Mesothelial cell of epicardium (in vitro differentiated cells): ENCODE measurements around the gene FRYL. TPM values are rescaled to one million over a fixed set of nuclear protein-coding genes. Genes with fewer than 3 reads are reported as not detected.

Source experiments
- DNase-seq, 2 experiments: peaks; one replicate each; pipeline ENCODE4 v3.0.0; 2021; ENCODE audit warnings: low spot score in 2 of 2; ENCODE audit not compliant: unreplicated experiment in 2 of 2
- H3K27ac Mint-ChIP-seq: 2 replicates; pipeline ENCODE4 v1.8.0; 2021; ENCODE audit warnings: mixed read lengths
- H3K27me3 Mint-ChIP-seq: 2 replicates; pipeline ENCODE4 v1.8.0; 2021; ENCODE audit warnings: low read depth, mixed read lengths
- H3K36me3 Mint-ChIP-seq: 2 replicates; pipeline ENCODE4 v1.8.0; 2021; ENCODE audit warnings: mixed read lengths
- H3K4me1 Mint-ChIP-seq: 2 replicates; pipeline ENCODE4 v1.8.0; 2021; ENCODE audit warnings: mixed read lengths
- H3K4me3 Mint-ChIP-seq: 2 replicates; pipeline ENCODE4 v1.8.0; 2021; ENCODE audit warnings: mild to moderate bottlenecking, moderate library complexity, mixed read lengths
- H3K9me3 Mint-ChIP-seq: 2 replicates; pipeline ENCODE4 v1.8.0; 2021; ENCODE audit warnings: mixed read lengths
- total RNA-seq: library from RNA; stranded (reverse); gene quantifications from 3 replicates; pipeline ENCODE4 v1.2.1, GENCODE V29; 2021
- TF ChIP-seq, protein P1 (sequence below): fragments of 200-600 bp; sonication (generic); IDR thresholded peaks from one replicate; pipeline ENCODE4 v1.5.0; 2021; ENCODE audit warnings: antibody characterized with exemption; ENCODE audit not compliant: unreplicated experiment

Gene FRYL
- total RNA-seq, 1 donor from 2014 or later = 57.0 TPM

DNA sequence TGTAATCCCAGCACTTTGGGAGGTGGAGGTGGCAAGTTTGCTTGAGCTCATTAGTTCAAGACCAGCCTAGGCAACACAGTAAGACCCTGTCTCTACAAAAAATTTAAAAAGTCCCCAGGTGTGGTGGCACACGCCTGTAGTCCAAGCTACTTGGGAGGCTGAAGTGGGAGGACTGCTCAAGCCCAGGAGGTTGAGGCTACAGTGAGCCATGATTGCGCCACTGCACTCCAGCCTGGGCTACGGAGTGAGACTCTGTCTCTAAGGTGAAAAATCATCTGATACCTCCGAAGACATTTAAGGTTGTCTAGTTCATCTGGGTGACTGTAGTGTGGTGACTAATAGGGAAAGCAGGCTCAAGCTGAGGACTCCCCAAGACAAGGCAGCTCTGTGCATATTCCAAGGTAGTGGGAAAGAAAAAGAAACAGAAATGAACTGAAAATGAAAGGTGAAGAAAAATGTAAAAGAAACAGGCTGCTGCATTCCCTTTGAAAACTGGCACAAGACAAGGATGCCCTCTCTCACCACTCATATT, 23.3 kb downstream of the FRYL start:
- Mint-ChIP-seq H3K27ac (no peak overlapping the region), H3K4me3 (no peak overlapping the region)
- no peak for DNase-seq

DNA sequence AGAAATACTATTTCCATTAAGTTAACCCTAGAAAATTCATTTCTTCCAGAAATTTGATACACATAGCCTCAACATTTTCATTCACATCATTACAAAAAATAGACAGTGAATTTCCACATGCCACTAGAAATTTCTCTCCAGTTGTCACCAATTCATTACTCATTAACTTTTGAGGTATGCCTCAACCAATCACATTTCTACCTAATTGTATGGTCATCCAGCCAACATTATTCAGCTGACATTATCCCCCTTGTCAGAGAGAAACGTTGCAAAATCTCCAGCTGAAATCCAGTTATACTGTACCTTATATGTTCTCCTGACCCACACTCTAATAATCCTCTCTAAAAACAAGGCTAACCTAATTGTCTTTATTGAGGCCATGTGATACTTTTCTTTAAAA, 24.8 kb downstream of the FRYL start:
- DNase-seq = no peak
- Mint-ChIP-seq H3K27ac (no peak overlapping the region), H3K4me1 (peaks cover 20% of the 10 kb centered on the region), H3K27me3 (no peaks in the 10 kb centered on the region), H3K4me3 (no peak overlapping the region), H3K36me3 (peaks cover 15% of the 10 kb centered on the region), H3K9me3 (peaks cover 15% of the 10 kb centered on the region)
- TF ChIP-seq, protein P1, sequence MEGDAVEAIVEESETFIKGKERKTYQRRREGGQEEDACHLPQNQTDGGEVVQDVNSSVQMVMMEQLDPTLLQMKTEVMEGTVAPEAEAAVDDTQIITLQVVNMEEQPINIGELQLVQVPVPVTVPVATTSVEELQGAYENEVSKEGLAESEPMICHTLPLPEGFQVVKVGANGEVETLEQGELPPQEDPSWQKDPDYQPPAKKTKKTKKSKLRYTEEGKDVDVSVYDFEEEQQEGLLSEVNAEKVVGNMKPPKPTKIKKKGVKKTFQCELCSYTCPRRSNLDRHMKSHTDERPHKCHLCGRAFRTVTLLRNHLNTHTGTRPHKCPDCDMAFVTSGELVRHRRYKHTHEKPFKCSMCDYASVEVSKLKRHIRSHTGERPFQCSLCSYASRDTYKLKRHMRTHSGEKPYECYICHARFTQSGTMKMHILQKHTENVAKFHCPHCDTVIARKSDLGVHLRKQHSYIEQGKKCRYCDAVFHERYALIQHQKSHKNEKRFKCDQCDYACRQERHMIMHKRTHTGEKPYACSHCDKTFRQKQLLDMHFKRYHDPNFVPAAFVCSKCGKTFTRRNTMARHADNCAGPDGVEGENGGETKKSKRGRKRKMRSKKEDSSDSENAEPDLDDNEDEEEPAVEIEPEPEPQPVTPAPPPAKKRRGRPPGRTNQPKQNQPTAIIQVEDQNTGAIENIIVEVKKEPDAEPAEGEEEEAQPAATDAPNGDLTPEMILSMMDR = no peak

More for the DNA sequence above, 23.3 kb downstream of the FRYL start:
- Mint-ChIP-seq H3K9me3 (peaks cover 15% of the 10 kb centered on the region), H3K27me3 (no peaks in the 10 kb centered on the region), H3K4me1 (peaks cover 12% of the 10 kb centered on the region), H3K36me3 (peaks cover 15% of the 10 kb centered on the region)
- TF ChIP-seq, protein P1 = no peak

DNA sequence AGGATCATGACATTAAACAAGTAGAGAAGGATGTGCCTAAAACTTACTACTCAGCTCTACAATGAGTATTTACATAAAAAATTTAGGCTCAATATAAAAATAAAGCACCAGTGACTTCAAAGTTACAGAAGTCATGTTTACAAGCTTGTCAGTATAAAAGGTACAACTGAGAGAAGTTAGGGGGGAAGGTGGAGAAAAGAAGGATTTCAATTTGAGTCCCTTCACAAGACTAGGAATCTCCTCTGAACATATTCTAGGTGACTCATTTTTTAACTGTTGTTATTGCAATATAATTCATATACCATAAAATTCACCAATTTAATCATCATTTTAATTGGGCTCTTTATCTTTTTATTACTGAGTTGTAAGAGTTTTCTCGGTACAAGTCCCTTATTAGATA, 26.9 kb downstream of the FRYL start:
- H3K4me1 Mint-ChIP-seq = peaks cover 30% of the 10 kb centered on the region
- peaks cover 10% of the 10 kb centered on the region for H3K36me3 Mint-ChIP-seq
- no peaks in the 10 kb centered on the region for H3K27me3 Mint-ChIP-seq
- no peak overlapping the region for H3K27ac Mint-ChIP-seq
- H3K4me3 Mint-ChIP-seq = no peak overlapping the region
- H3K9me3 Mint-ChIP-seq = peaks cover 15% of the 10 kb centered on the region
- no peak for DNase-seq
- TF ChIP-seq, protein P1 = no peak

DNA sequence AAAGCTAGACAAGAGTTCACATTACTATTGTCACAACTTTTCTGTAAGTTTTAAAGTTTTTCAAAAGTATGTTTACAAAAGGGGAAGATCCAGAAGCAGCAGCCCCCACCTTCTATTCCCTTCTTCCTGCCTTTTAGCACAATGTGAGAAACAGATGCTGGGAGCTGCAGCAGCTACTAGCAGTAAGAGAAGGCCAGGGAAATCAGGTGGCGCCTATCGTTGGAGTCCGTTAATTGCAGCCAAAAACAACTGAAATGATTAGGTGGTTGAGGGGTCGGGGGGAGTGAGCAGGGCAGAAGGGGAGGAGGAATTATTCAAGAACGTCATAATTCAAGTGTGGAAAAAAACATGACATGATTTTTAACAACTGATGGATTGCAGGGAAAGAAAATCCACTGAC, 27.4 kb downstream of the FRYL start:
- TF ChIP-seq, protein P1 = no peak
- peak overlapping the region; percentile 30 for H3K27ac Mint-ChIP-seq
- peaks cover 30% of the 10 kb centered on the region for H3K4me1 Mint-ChIP-seq
- peaks cover 15% of the 10 kb centered on the region for H3K9me3 Mint-ChIP-seq
- peaks cover 10% of the 10 kb centered on the region for H3K36me3 Mint-ChIP-seq
- H3K27me3 Mint-ChIP-seq = no peaks in the 10 kb centered on the region
- DNase-seq = no peak
- H3K4me3 Mint-ChIP-seq = no peak overlapping the region

DNA sequence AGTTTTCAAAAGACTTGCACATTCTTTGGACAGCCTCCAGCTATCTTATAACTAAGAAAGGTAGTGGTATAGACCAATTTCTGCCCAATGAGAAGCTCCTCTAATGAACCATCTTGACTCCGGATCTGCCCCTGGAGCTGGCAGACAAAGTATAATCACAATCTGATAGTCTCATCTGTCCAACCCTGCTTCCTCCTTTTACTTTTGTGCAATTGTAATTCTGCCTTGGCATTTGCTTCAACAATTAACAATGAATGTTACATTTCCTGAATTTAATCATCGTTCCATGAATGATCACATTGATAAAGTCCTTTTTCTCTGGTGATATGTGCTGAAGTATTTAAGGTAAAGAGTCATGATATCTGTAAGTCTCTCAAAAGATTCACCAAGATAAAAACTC, 27.8 kb downstream of the FRYL start:
- TF ChIP-seq, protein P1 = no peak
- peaks cover 15% of the 10 kb centered on the region for H3K9me3 Mint-ChIP-seq
- H3K36me3 Mint-ChIP-seq = peaks cover 8% of the 10 kb centered on the region
- H3K4me3 Mint-ChIP-seq = no peak overlapping the region
- H3K27me3 Mint-ChIP-seq = no peaks in the 10 kb centered on the region
- DNase-seq = no peak
- H3K27ac Mint-ChIP-seq = no peak overlapping the region
- H3K4me1 Mint-ChIP-seq = peaks cover 30% of the 10 kb centered on the region
